ENCODE measurements around the gene HSPA4.
A peak's percentile ranks its signal among the peaks of the same experiment; 100 is the strongest.
"Not testable (repeated sequence)": the region's sequence is repeated elsewhere in the genome, so short reads cannot be mapped to it uniquely, and the experiment has no call there.

HSPA4 gene

GRCh38 chr5:133041157-133041784 is 10.5 kb upstream of the HSPA4 start:
- TF ChIP-seq CTCF (IDR thresholded peaks at IDR 0.05; ENCODE audit: insufficient read depth, low read depth, low read length, missing control alignments): no peak
- H3K4me3 ChIP-seq (ENCODE audit: low read depth, low read length): no peak overlapping the region
- no peak for DNase-seq (ENCODE audit: low read depth)

- no peak for DNase-seq (ENCODE audit: low read depth)
- TF ChIP-seq CTCF (IDR thresholded peaks at IDR 0.05; ENCODE audit: insufficient read depth, low read depth, low read length, missing control alignments): no peak
- H3K4me3 ChIP-seq (ENCODE audit: low read depth, low read length): no peak overlapping the region
These were observed 9.9 kb upstream of the HSPA4 start for GRCh38 chr5:133041910-133042309.

GRCh38 chr5:133046560-133046959 is 5.3 kb upstream of the HSPA4 start:
- DNase-seq (ENCODE audit: low read depth); H3K4me3 ChIP-seq (ENCODE audit: low read depth, low read length): not testable (repeated sequence)

GRCh38 chr5:133047404-133047803 is 4.4 kb upstream of the HSPA4 start:
- no peak overlapping the region for H3K4me3 ChIP-seq (ENCODE audit: low read depth, low read length)
- DNase-seq (ENCODE audit: low read depth): no peak
- no peak for TF ChIP-seq CTCF (IDR thresholded peaks at IDR 0.05; ENCODE audit: insufficient read depth, low read depth, low read length, missing control alignments)

- H3K4me3 ChIP-seq (ENCODE audit: low read depth, low read length): no peak overlapping the region
- no peak for TF ChIP-seq CTCF (IDR thresholded peaks at IDR 0.05; ENCODE audit: insufficient read depth, low read depth, low read length, missing control alignments)
- DNase-seq (ENCODE audit: low read depth): no peak
These were observed 2.7 kb upstream of the HSPA4 start for GRCh38 chr5:133048993-133049725.

- no peak for TF ChIP-seq CTCF (IDR thresholded peaks at IDR 0.05; ENCODE audit: insufficient read depth, low read depth, low read length, missing control alignments)
- no peak for DNase-seq (ENCODE audit: low read depth)
- H3K4me3 ChIP-seq (ENCODE audit: low read depth, low read length): no peak overlapping the region
These were observed 2.1 kb upstream of the HSPA4 start for GRCh38 chr5:133049726-133050048.

- no peak for TF ChIP-seq CTCF (IDR thresholded peaks at IDR 0.05; ENCODE audit: insufficient read depth, low read depth, low read length, missing control alignments)
- peak overlapping the region; percentile 82 for H3K4me3 ChIP-seq (ENCODE audit: low read depth, low read length)
- peak; percentile 38 for DNase-seq (ENCODE audit: low read depth)
These were observed 1.3 kb upstream of the HSPA4 start for GRCh38 chr5:133050521-133050920.
